Stimulated activated CD4-positive, alpha-beta T cell treated with anti-CD3 and anti-CD28 coated beads, Interleukin-1b, Interleukin-23, amount 100 ng/mL, for 24 hours (primary cell): ENCODE data around the gene CNTROB.
A peak's percentile ranks its signal among the peaks of the same experiment; 100 is the strongest.

ENCODE experiments used
- DNase-seq, 4 experiments: peaks; one replicate each; pipeline ENCODE4 v3.0.0-alpha.2; 2020; ENCODE audit warnings: low read depth in 4 of 4, low spot score in 1 of 4

The CNTROB gene

DNA sequence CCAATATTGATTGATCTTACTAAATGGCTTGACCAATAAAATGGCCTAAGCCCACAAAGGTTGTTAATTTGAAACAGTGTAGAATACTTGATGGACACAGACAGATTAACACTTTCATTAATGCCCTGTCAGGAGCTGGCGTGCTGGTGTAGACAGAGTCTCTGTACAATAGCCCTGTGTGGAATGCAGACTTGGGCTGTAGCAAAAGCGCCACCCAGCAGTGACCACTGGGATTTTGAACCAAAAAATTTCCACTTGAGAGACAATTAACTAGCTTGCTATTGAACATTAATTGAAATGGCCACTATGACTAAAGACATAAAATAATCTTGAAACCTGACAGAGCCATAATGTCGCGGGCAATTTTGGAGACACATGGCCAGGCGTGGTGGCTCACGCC, 50.7 kb downstream of the CNTROB start:
- DNase-seq: no peak

DNA sequence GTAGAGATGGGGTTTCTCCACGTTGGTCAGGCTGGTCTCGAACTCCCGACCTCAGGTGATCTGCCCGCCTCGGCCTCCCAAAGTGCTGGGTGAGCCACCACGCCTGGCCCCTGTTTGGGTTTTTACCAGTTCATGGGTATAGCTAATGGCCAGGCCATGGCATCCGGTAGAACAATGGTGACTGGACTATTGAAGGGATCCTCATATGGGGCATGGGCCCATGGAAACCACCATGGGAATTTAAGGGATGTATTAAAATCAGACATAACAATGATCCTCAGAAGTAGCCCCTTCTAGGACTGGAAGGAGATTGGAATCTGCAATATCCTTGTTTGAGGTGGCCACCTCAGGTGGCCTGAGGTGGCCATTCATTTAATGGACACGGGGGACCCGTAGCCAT, 52.9 kb downstream of the CNTROB start:
- DNase-seq: no peak

DNA sequence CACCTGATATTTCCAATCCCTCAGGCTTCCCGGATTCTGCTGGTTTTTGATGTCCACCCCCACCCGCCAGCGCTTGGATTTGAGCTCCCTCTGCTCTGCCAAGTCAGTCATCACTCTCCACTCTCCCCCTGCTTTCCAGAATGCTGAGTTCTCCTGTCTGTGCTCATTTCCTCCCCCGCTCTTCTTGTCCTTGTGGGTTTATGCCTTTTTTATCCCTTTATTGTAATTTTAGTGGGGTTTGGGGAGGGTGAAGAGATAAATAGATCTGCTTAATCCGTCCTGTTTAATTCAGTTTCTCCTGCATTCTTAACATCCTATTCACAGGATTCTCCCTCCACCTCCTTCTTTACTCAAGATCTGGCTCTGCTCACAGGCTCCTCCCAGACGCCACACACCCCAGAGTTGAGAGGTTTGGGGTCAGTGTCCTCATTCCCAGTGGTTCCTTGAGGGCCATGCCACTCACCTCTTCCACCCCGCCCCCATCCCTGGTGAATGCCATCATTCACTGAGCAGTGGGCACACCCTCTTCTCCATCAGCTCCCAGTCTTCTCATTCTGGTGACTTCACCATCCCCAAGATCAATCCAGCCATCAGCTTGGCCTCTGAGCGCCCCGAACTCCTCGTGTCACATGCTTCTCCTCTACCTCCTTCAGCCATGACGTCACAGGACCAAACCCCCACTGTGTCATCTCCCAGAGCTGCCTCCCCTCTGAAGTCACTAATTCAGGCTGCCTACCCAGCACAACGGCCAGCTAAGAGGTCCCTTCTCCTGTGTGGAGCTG, 55.3 kb downstream of the CNTROB start:
- no peak for DNase-seq

DNA sequence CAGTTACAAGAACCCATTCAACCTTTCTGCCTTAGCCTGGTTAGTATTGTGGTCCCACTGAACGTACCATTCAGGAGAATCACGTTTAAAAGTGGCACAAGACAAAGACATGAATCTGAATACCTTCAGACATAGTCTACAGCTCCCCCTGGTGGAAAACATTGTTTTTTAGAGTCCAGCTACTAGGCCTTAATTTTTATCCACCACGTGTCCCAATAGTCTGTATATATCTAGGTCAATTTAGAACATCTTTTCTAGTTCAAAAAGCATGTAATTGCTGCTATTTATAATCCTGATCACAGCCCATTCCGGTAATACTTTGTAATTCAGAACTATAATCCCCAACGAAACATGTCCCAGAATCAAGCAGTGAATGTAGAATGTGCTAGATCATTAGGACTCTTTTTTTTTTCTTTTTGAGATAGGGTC, 56.8 kb downstream of the CNTROB start:
- peak in 3 of 4 experiments; percentile 25 to 60 (median 30) for DNase-seq

DNA sequence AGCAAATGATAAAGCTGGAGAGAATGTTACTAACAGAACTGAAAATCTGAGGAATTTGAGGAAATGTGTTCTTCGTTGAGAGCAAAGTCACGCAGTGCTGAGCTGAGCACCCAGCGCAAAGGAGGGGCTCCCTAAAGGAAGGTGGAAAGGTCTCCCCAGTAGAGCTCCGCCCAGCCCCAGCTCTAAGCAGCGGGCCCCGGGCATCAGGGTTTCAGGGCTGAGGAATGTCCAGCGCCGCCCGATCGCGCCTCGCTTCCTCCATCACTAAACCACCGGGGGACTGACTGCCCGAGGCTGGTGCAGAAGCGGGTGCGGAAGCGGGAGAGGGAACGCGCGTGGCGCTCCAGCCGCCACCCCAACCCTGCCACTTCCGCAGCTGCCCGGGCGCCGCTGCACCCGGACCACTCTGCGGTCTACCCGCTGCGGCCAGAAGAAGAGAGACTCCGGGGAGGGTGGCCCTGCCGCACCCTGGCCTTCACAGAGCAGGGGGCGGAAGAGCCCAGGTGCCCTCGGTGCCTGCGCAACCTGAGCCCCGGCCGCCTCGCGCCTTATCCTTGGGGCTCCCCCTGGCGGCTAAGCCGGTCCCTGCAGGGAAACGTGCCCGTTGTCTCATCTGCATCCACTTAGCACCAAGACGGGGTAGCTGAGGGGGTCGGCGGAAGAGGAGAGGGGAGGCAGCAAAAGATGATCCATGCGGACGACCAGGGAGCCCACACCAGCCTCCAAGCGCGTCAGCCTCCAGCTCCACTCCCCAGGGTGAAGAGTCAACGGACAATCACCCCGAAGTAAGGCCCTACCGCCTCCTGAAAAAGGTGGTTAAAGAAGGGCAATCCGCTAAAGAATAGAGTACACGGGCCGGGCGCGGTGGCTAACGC, 58.0 kb downstream of the CNTROB start:
- peak; percentile 90 to 98 (median 94) for DNase-seq

DNA sequence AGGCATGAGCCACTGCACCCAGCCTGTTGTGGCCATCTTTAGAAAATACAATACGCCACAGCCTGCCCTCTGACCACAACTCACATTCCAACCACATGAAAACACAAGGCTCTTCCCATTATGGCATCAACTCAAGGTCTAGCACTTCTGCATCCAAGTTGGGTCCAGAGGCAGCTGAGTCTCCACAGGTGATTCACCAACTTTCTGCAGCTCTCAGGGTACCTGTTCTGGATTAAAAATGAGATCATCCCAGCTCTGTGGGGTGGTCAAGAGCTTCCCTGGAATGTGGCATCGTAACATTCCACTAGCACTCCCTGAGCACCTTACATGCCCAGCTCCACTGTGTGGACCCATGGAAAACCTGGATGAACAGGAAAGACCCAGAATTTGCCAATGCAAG, 60.5 kb downstream of the CNTROB start:
- no peak for DNase-seq

DNA sequence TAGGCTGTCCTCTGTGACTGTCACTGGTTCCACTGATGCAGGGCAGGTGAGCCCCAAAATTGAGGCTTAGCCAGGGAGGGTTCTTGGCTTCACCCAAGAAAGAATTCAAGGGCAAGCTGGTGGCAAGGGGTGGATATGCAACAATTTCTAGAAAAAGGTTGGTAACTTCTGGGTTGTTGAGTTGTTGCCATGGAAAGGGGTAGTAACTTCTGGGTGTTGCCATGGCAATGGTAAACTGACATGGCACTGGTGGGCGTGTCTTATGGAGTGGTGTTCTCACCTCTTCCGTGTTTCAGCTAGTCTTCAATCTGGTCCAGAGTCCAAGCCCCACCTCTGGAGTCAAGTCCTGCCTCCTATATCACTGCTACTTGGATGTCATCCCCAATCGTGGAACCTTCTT, 60.9 kb downstream of the CNTROB start:
- DNase-seq: no peak

DNA sequence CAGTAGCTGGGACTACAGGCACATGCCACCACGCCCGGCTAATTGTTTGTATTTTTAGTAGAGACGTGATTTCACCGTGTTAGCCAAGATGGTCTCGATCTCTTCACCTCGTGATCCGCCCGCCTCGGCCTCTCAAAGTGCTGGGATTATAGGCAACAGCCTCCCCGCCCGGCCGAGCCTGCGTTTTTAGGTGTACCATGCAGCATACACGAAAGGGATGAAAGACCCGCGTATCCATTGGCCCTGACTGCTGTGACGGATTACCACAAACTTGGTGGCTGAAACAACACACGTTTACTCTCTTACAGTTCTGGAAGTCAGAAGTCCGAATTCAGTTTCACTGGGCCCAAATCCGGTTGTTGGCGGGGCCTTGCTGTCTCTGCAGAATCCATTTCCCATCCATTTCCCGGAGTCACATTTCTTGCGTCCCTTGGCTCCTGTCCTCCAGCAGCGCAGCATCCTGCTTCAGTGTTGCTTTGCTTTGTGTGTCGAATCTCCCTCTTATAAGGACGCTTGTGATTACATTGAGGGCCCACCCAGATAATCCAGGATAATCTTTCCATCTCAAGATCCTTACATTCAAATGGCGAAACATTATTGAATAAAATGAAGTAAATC, 62.1 kb downstream of the CNTROB start:
- DNase-seq: no peak

DNA sequence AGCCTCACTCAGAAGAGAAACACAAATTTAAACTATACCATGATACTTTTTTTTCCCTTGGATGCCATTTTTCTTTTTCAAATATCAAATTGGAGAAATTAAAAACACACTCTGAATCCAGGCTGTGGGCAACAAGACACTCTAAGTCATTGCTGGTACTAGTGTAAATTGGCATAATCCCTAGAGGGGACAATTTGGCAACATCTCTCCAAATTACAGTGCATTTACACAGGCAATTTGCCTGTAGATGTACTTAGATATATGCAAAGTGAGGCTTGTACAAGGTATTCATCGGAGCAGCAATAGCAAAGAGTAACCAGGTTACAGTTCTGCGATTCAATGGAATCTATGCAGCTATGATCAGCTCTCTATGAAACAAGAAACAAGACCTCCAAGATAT, 63.7 kb downstream of the CNTROB start:
- DNase-seq: no peak

DNA sequence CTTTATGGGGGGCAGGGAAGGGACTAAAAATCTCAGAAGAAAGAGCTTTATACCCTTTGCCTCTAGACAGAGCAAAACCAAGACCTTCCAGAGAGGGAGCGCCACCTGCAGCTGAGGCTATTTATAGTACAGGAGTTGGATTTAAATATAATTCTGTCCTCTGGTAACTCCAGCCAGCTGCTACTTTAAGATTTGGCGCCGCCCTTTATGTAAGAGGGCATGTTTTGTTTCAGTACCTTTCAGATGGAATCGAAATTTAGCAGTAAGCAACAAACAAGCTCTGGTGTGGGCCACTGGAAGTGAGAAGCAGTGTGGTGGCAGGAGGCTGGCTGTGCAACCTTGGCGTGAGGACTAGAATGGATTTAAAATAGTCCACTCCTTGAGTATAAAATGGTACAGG, 65.2 kb downstream of the CNTROB start:
- no peak for DNase-seq
